GM12874 (cell line): ENCODE data around the gene PPP1R36.

Experiments
- TF ChIP-seq, protein P1 (sequence below): IDR thresholded peaks from 2 replicates; pipeline ENCODE4 v1.5.1; 2011; ENCODE audit warnings: low read depth, mild to moderate bottlenecking, control low read depth, low read length, moderate library complexity; ENCODE audit not compliant: insufficient read depth

PPP1R36 gene

DNA sequence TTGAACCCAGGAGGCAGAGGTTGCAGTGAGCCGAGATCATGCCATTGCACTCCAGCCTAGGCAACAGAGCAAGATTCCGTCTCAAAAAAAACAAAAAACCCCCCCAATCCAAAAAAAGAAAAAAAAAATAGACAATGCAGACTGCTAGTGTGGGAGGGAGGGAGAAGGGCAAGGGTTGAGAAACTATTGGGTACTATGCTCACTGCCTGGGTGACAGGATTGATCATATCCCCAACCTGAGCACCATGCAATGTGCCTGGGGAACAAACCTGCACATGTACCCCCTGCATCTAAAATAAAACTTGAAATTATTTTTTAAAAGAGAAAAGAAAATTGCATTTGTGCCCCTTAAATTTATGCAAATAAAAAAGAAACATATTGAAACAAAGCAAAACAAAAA is 88.9 kb downstream of the PPP1R36 start:
- TF ChIP-seq, protein P1, sequence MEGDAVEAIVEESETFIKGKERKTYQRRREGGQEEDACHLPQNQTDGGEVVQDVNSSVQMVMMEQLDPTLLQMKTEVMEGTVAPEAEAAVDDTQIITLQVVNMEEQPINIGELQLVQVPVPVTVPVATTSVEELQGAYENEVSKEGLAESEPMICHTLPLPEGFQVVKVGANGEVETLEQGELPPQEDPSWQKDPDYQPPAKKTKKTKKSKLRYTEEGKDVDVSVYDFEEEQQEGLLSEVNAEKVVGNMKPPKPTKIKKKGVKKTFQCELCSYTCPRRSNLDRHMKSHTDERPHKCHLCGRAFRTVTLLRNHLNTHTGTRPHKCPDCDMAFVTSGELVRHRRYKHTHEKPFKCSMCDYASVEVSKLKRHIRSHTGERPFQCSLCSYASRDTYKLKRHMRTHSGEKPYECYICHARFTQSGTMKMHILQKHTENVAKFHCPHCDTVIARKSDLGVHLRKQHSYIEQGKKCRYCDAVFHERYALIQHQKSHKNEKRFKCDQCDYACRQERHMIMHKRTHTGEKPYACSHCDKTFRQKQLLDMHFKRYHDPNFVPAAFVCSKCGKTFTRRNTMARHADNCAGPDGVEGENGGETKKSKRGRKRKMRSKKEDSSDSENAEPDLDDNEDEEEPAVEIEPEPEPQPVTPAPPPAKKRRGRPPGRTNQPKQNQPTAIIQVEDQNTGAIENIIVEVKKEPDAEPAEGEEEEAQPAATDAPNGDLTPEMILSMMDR = no peak
